Sigmoid colon (tissue), 7 donors: ENCODE results near the gene CSKMT. TPM values are rescaled to one million over a fixed set of nuclear protein-coding genes. Genes with fewer than 3 reads are reported as not detected.

Experiments
- DNase-seq: peaks from one replicate; pipeline ENCODE4 v3.0.0-alpha.2; 2019
- H3K27ac ChIP-seq, 4 donors: fragments of 200-600 bp; sonication (generic); one replicate each; pipeline ENCODE4 v1.5.1; 2016 to 2019; ENCODE audit warnings: mild to moderate bottlenecking in 1 of 4
- H3K27me3 ChIP-seq, 3 donors: fragments of 200-600 bp; sonication (generic); one replicate each; pipeline ENCODE4 v1.5.1; 2019; ENCODE audit warnings: mild to moderate bottlenecking in 1 of 3
- H3K36me3 ChIP-seq, 4 donors: fragments of 200-600 bp; sonication (generic); one replicate each; pipeline ENCODE4 v1.5.1; 2016 to 2019
- H3K4me1 ChIP-seq, 4 donors: fragments of 200-600 bp; sonication (generic); one replicate each; pipeline ENCODE4 v1.5.1; 2017 to 2019
- H3K4me3 ChIP-seq, 4 donors: fragments of 200-600 bp; sonication (generic); one replicate each; pipeline ENCODE4 v1.5.1; 2017 to 2019; ENCODE audit warnings: mild to moderate bottlenecking in 2 of 4, moderate library complexity in 1 of 4
- H3K9me3 ChIP-seq, 4 donors: fragments of 200-600 bp in 3 of 4; sonication (generic) in 3 of 4; one replicate each; pipeline versions ENCODE4 v1.5.1 to v1.6.1; 2013 to 2019
- EP300 ChIP-seq, 4 donors: sonication (generic); formaldehyde crosslinking; IDR thresholded peaks; one replicate each; pipeline ENCODE4 v1.6.1; 2017; ENCODE audit warnings: antibody characterized with exemption in 4 of 4
- POLR2A ChIP-seq, 2 donors: fragments of 450-650 bp; IDR thresholded peaks; one replicate each; pipeline ENCODE4 v1.6.1; 2016; ENCODE audit warnings: antibody characterized with exemption in 2 of 2, mild to moderate bottlenecking in 2 of 2, moderate library complexity in 2 of 2
- POLR2AphosphoS5 ChIP-seq, 4 donors: sonication (generic); formaldehyde crosslinking; IDR thresholded peaks; one replicate each; pipeline ENCODE4 v1.6.1; 2017; ENCODE audit warnings: antibody characterized with exemption in 4 of 4
- WGBS, 2 donors: extraction: QIAGEN DNeasy Blood & Tissue Kit; methylation state at CpG; one replicate each; pipeline ENCODE4 v1.1.7; 2013; 5-methylcytosine and 5-hydroxymethylcytosine counted together
- intact Hi-C: fragments of 100-400 bp; cut with DNase I; formaldehyde crosslinking; loops from one replicate; pipeline ENCODE4 v1.15.1; 2023
- polyA plus RNA-seq, 3 donors: library from polyadenylated mRNA; stranded (reverse); fragments of 200-250 nt; gene quantifications; one replicate each; pipeline ENCODE4 v1.2.3, GENCODE V29; 2013
- small RNA-seq, 3 donors: library from RNA; depleted of rRNA; stranded (forward); fragments of <200 nt; gene quantifications; one replicate each; pipeline ENCODE3, GENCODE V24; 2016
- total RNA-seq, 4 donors: library from RNA; depleted of rRNA; stranded (reverse); fragments of >200 nt; gene quantifications; one replicate each; pipeline ENCODE4 v1.1.0, GENCODE V29; 2016
- TF ChIP-seq, protein P1 (sequence below), 4 experiments: fragments of 450-650 bp in 3 of 4; fragments of 200-600 bp in 1 of 4; IDR thresholded peaks; one replicate each; pipeline ENCODE4 v1.5.1; 2016 to 2019; ENCODE audit warnings: antibody characterized with exemption in 4 of 4, mild to moderate bottlenecking in 3 of 4, moderate library complexity in 2 of 4
- donor health status: healthy with polysubstance abuse.
- donor health status: Bipolar disorder and iron deficiency.
- donor health status: healthy.

The CSKMT gene
- total and polyA plus RNA-seq, 7 donors, result 1.2 to 19.4 (median 4.2) TPM

DNA sequence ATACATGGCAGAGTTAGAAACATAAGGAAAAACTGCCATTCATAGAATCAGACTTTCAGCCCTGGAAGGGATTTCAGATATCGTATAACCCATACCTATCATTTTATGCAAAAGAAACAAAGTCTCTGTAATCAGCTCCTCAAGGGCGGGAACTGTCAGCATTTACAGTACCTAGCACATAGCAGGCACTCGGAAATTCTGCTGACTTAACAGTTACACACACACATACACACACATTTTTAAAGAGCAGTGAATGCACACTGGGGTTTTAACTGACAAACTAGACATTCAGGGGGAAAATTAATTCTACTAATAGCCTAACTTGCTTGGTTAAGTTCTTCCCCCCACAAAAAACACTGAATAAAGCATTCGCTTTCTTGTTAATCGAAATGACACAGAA lies 51.1 kb downstream of the CSKMT start:
- intact Hi-C loops, result no loop called here
- peaks cover 72 to 99% (median 82%) of the 10 kb centered on the region in 4 donors for H3K36me3 ChIP-seq
- no peak overlapping the region for H3K27ac ChIP-seq

DNA sequence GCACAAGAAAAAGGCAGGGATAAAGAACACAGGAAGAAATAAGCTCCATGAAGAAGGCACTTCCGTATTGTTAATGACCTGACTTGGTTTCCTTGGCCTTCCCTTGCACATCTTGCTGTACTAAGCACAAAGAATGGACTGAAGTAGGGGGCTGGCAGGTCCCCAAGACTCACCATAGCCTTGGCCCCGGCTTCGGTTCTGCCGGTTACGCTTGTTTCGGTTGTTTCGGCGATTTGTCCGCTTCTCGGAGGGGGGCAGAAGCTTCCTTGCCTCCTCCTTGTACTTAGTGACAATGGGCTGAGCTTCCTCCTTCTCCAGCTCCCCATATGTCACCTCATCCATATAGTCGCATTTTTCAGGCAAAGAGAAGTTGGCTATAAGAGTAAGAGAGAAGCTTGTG lies 51.7 kb downstream of the CSKMT start:
- no peaks in the 10 kb centered on the region for H3K27me3 ChIP-seq
- no peak overlapping the region for H3K4me3 ChIP-seq
- peaks cover 78 to 99% (median 84%) of the 10 kb centered on the region in 4 donors for H3K36me3 ChIP-seq
- H3K4me1 ChIP-seq, result peaks cover 0 to 3% (median 0%) of the 10 kb centered on the region in 4 donors
- intact Hi-C loops, result no loop called here
- TF ChIP-seq, protein P1, sequence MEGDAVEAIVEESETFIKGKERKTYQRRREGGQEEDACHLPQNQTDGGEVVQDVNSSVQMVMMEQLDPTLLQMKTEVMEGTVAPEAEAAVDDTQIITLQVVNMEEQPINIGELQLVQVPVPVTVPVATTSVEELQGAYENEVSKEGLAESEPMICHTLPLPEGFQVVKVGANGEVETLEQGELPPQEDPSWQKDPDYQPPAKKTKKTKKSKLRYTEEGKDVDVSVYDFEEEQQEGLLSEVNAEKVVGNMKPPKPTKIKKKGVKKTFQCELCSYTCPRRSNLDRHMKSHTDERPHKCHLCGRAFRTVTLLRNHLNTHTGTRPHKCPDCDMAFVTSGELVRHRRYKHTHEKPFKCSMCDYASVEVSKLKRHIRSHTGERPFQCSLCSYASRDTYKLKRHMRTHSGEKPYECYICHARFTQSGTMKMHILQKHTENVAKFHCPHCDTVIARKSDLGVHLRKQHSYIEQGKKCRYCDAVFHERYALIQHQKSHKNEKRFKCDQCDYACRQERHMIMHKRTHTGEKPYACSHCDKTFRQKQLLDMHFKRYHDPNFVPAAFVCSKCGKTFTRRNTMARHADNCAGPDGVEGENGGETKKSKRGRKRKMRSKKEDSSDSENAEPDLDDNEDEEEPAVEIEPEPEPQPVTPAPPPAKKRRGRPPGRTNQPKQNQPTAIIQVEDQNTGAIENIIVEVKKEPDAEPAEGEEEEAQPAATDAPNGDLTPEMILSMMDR (IDR thresholded peaks at IDR 0.05), result no peak
- TF ChIP-seq EP300 (IDR thresholded peaks at IDR 0.05) (no peak), POLR2AphosphoS5 (IDR thresholded peaks at IDR 0.05) (no peak), POLR2A (IDR thresholded peaks at IDR 0.05) (no peak)
- DNase-seq, result no peak
- H3K9me3 ChIP-seq, result no peaks in the 10 kb centered on the region
- no peak overlapping the region for H3K27ac ChIP-seq
- WGBS, 2 donors, result 90 to 96% methylated on average over 11 of the region's 11 CpGs

More for the DNA sequence above, 51.1 kb downstream of the CSKMT start:
- TF ChIP-seq, protein P1 (IDR thresholded peaks at IDR 0.05), result no peak
- TF ChIP-seq EP300 (IDR thresholded peaks at IDR 0.05), result no peak
- TF ChIP-seq POLR2A (IDR thresholded peaks at IDR 0.05), result no peak
- no peak for TF ChIP-seq POLR2AphosphoS5 (IDR thresholded peaks at IDR 0.05)
- DNase-seq, result no peak
- Histone ChIP-seq H3K27me3 (no peaks in the 10 kb centered on the region), H3K4me1 (no peaks in the 10 kb centered on the region), H3K9me3 (no peaks in the 10 kb centered on the region), H3K4me3 (no peak overlapping the region)
- WGBS, 2 donors, result 80 to 86% methylated on average over 5 of the region's 5 CpGs

Small RNA genes within 50 kb of the gene (small RNA-seq; reads per million reads assigned to genes)
- 0 reads per million in 3 donors for gene SNORA57

Other genes starting within 250 kb of the CSKMT start
- not detected for gene SCGB1A1, start 246.3 kb upstream of the CSKMT start, total RNA-seq
- gene SCGB1A1, start 246.3 kb upstream of the CSKMT start, polyA plus RNA-seq, result 10 to 100 TPM in 1 of 3 donors, not detected in 2; 11.4 TPM
- 1,000 to 10,000 TPM in 2 of 4 donors, 100 to 1,000 TPM in 2; 751 to 1,294 (median 1,065) TPM for gene AHNAK, start 118.5 kb upstream of the CSKMT start, total RNA-seq
- gene AHNAK, start 118.5 kb upstream of the CSKMT start, polyA plus RNA-seq, result 100 to 1,000 TPM in 1 of 3 donors, 10 to 100 TPM in 2; 82.3 to 141 (median 85.5) TPM
- gene EEF1G, start 91.4 kb upstream of the CSKMT start, total RNA-seq, result 1,000 to 10,000 TPM; 1,344 to 1,788 (median 1,576) TPM
- 1,000 to 10,000 TPM; 1,418 to 2,108 (median 1,957) TPM for gene EEF1G, start 91.4 kb upstream of the CSKMT start, polyA plus RNA-seq
- gene TUT1, start 73.8 kb upstream of the CSKMT start, total RNA-seq, result 1 to 10 TPM; 5.4 to 7.1 (median 6.2) TPM
- gene TUT1, start 73.8 kb upstream of the CSKMT start, polyA plus RNA-seq, result 10 to 100 TPM in 1 of 3 donors, 1 to 10 TPM in 2; 5.3 to 16.8 (median 6.0) TPM
- gene MTA2, start 63.4 kb upstream of the CSKMT start, total RNA-seq, result 10 to 100 TPM; 50.1 to 62.2 (median 58.1) TPM
- gene MTA2, start 63.4 kb upstream of the CSKMT start, polyA plus RNA-seq, result 10 to 100 TPM; 28.8 to 86.3 (median 36.1) TPM
- gene EML3, start 52.5 kb upstream of the CSKMT start, total RNA-seq, result 10 to 100 TPM; 19.6 to 39.5 (median 30.2) TPM
- 10 to 100 TPM; 10.6 to 50.7 (median 16.2) TPM for gene EML3, start 52.5 kb upstream of the CSKMT start, polyA plus RNA-seq
- gene ROM1, start 52.1 kb upstream of the CSKMT start, total RNA-seq, result 10 to 100 TPM in 2 of 4 donors, 1 to 10 TPM in 2; 5.3 to 13.8 (median 10.1) TPM
- 10 to 100 TPM in 1 of 3 donors, 1 to 10 TPM in 2; 3.0 to 14.2 (median 3.2) TPM for gene ROM1, start 52.1 kb upstream of the CSKMT start, polyA plus RNA-seq
- gene B3GAT3, start 43.3 kb upstream of the CSKMT start, total RNA-seq, result 10 to 100 TPM; 11.1 to 26.3 (median 16.8) TPM
- gene B3GAT3, start 43.3 kb upstream of the CSKMT start, polyA plus RNA-seq, result 10 to 100 TPM in 2 of 3 donors, 1 to 10 TPM in 1; 9.7 to 47.5 (median 11.4) TPM
- gene GANAB, start 18.7 kb upstream of the CSKMT start, total RNA-seq, result 100 to 1,000 TPM in 1 of 4 donors, 10 to 100 TPM in 3; 67.4 to 111 (median 77.9) TPM
- 100 to 1,000 TPM in 1 of 3 donors, 10 to 100 TPM in 2; 12.6 to 163 (median 37.9) TPM for gene GANAB, start 18.7 kb upstream of the CSKMT start, polyA plus RNA-seq
- 10 to 100 TPM; 11.2 to 13.2 (median 12.1) TPM for gene INTS5, start 12.0 kb upstream of the CSKMT start, total RNA-seq
- gene INTS5, start 12.0 kb upstream of the CSKMT start, polyA plus RNA-seq, result 10 to 100 TPM in 1 of 3 donors, 1 to 10 TPM in 2; 7.8 to 14.8 (median 8.8) TPM
- gene C11orf98, start 102 bp upstream of the CSKMT start, total RNA-seq, result 10 to 100 TPM; 24.6 to 47.4 (median 26.9) TPM
- 100 to 1,000 TPM; 166 to 183 (median 176) TPM for gene C11orf98, start 102 bp upstream of the CSKMT start, polyA plus RNA-seq
- gene UQCC3, start 6.4 kb downstream of the CSKMT start, total RNA-seq, result 1 to 10 TPM; 4.9 to 9.7 (median 8.2) TPM
- 10 to 100 TPM; 15.8 to 19.8 (median 18.0) TPM for gene UQCC3, start 6.4 kb downstream of the CSKMT start, polyA plus RNA-seq
- gene LBHD1, start 7.0 kb downstream of the CSKMT start, total RNA-seq, result 1 to 10 TPM; 2.0 to 4.1 (median 3.7) TPM
- gene LBHD1, start 7.0 kb downstream of the CSKMT start, polyA plus RNA-seq, result 10 to 100 TPM in 1 of 3 donors, 1 to 10 TPM in 2; 3.0 to 12.9 (median 5.8) TPM
- gene UBXN1, start 13.8 kb downstream of the CSKMT start, total RNA-seq, result 100 to 1,000 TPM; 174 to 298 (median 199) TPM
- 100 to 1,000 TPM; 132 to 188 (median 174) TPM for gene UBXN1, start 13.8 kb downstream of the CSKMT start, polyA plus RNA-seq
- gene LRRN4CL, start 24.2 kb downstream of the CSKMT start, total RNA-seq, result 10 to 100 TPM; 28.5 to 40.4 (median 32.1) TPM
- gene LRRN4CL, start 24.2 kb downstream of the CSKMT start, polyA plus RNA-seq, result 1 to 10 TPM in 2 of 3 donors, under 1 TPM in 1; 0.23 to 3.1 (median 3.0) TPM
- gene BSCL2, start 42.1 kb downstream of the CSKMT start, total RNA-seq, result 10 to 100 TPM; 35.5 to 69.8 (median 50.2) TPM
- 10 to 100 TPM; 18.0 to 72.3 (median 27.0) TPM for gene BSCL2, start 42.1 kb downstream of the CSKMT start, polyA plus RNA-seq
- gene GNG3, start 42.4 kb downstream of the CSKMT start, total RNA-seq, result 1 to 10 TPM in 3 of 4 donors, not detected in 1; 1.4 to 5.0 (median 2.8) TPM
- gene GNG3, start 42.4 kb downstream of the CSKMT start, polyA plus RNA-seq, result 1 to 10 TPM in 2 of 3 donors, not detected in 1; 1.2 to 2.7 TPM
- 10 to 100 TPM; 22.9 to 30.7 (median 25.3) TPM for gene HNRNPUL2, start 62.1 kb downstream of the CSKMT start, total RNA-seq
- 10 to 100 TPM; 36.6 to 54.3 (median 37.5) TPM for gene HNRNPUL2, start 62.1 kb downstream of the CSKMT start, polyA plus RNA-seq
- gene TTC9C, start 63.2 kb downstream of the CSKMT start, total RNA-seq, result 10 to 100 TPM; 21.9 to 39.9 (median 24.2) TPM
- gene TTC9C, start 63.2 kb downstream of the CSKMT start, polyA plus RNA-seq, result 10 to 100 TPM; 27.6 to 30.4 (median 27.7) TPM
- 10 to 100 TPM in 1 of 4 donors, 1 to 10 TPM in 3; 6.6 to 12.1 (median 7.7) TPM for gene ZBTB3, start 88.8 kb downstream of the CSKMT start, total RNA-seq
- 1 to 10 TPM; 1.2 to 5.0 (median 1.8) TPM for gene ZBTB3, start 88.8 kb downstream of the CSKMT start, polyA plus RNA-seq
- gene POLR2G, start 96.3 kb downstream of the CSKMT start, total RNA-seq, result 10 to 100 TPM; 42.7 to 59.5 (median 53.6) TPM
- gene POLR2G, start 96.3 kb downstream of the CSKMT start, polyA plus RNA-seq, result 100 to 1,000 TPM in 1 of 3 donors, 10 to 100 TPM in 2; 73.5 to 111 (median 95.5) TPM
- 10 to 100 TPM; 13.2 to 20.1 (median 16.7) TPM for gene TAF6L, start 106.1 kb downstream of the CSKMT start, total RNA-seq
- gene TAF6L, start 106.1 kb downstream of the CSKMT start, polyA plus RNA-seq, result 10 to 100 TPM in 1 of 3 donors, 1 to 10 TPM in 2; 3.0 to 20.7 (median 9.0) TPM
- 10 to 100 TPM; 38.2 to 49.6 (median 43.0) TPM for gene TMEM179B, start 122.1 kb downstream of the CSKMT start, total RNA-seq
- 10 to 100 TPM; 27.0 to 63.9 (median 38.4) TPM for gene TMEM179B, start 122.1 kb downstream of the CSKMT start, polyA plus RNA-seq
- gene TMEM223, start 126.7 kb downstream of the CSKMT start, total RNA-seq, result 10 to 100 TPM; 16.0 to 27.1 (median 24.1) TPM
- gene TMEM223, start 126.7 kb downstream of the CSKMT start, polyA plus RNA-seq, result 10 to 100 TPM in 2 of 3 donors, 1 to 10 TPM in 1; 9.0 to 30.9 (median 15.5) TPM
- gene NXF1, start 140.1 kb downstream of the CSKMT start, total RNA-seq, result 10 to 100 TPM; 33.2 to 68.1 (median 43.0) TPM
- gene NXF1, start 140.1 kb downstream of the CSKMT start, polyA plus RNA-seq, result 10 to 100 TPM; 20.3 to 63.3 (median 22.8) TPM
- 10 to 100 TPM; 27.1 to 37.8 (median 31.2) TPM for gene STX5, start 166.7 kb downstream of the CSKMT start, total RNA-seq
- gene STX5, start 166.7 kb downstream of the CSKMT start, polyA plus RNA-seq, result 10 to 100 TPM; 27.8 to 31.2 (median 28.9) TPM
- gene TEX54, start 167.5 kb downstream of the CSKMT start, total RNA-seq, result 1 to 10 TPM in 1 of 4 donors, not detected in 3; 2.1 TPM
- gene TEX54, start 167.5 kb downstream of the CSKMT start, polyA plus RNA-seq, result not detected
- 10 to 100 TPM; 22.8 to 39.7 (median 34.7) TPM for gene WDR74, start 174.3 kb downstream of the CSKMT start, total RNA-seq
- gene WDR74, start 174.3 kb downstream of the CSKMT start, polyA plus RNA-seq, result 10 to 100 TPM; 11.6 to 47.6 (median 24.0) TPM
- 10 to 100 TPM; 44.0 to 70.4 (median 50.4) TPM for gene SLC3A2, start 215.6 kb downstream of the CSKMT start, total RNA-seq
- gene SLC3A2, start 215.6 kb downstream of the CSKMT start, polyA plus RNA-seq, result 100 to 1,000 TPM in 1 of 3 donors, 10 to 100 TPM in 2; 16.8 to 128 (median 39.1) TPM